EL (cell line): ENCODE data around the gene DLG2.

Source experiments
- DNase-seq: peaks from one replicate; pipeline ENCODE4 v3.0.0-alpha.2; 2016

The DLG2 gene

DNA sequence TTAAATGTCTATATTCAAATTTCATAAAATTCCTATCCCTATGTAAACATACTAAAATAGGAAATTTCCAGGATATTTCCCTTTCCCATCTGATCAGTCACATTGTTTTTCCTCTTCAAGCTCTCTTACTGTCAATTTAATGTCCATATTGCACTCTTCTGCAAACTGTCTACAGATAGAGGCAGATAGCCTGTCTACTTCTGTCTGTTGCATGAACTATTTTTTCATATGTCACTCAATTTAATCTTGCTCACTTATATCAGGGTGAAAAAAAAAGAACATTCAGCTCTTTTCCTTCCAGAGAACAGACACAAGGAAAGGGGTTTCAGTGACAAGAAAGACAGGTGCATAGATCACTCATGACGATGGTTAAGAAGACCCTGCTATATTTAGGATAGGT is 1327.1 kb downstream of the DLG2 start:
- DNase-seq, result no peak

DNA sequence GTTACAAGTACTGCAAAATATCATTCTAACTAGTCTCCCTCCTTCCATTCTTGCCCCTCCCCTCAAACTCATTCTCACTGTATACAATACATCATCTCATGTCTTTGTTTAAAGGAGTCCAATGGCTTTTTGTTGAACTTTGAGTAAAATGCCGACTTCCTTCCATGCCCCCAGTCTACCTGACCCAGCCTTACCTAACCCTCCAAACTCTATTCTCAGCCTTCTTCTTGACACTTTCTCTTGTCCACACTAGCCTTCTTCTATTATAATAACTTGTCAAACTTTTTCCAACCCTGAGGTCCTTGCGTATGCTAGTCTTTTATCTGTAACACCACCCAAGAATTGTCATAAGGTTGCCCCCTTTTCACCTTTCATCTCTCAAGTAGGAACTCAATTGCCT is 1329.6 kb downstream of the DLG2 start:
- DNase-seq, result no peak

GRCh38 chr11:84295815-84296214 is 1331.3 kb downstream of the DLG2 start:
- no peak for DNase-seq

DNA sequence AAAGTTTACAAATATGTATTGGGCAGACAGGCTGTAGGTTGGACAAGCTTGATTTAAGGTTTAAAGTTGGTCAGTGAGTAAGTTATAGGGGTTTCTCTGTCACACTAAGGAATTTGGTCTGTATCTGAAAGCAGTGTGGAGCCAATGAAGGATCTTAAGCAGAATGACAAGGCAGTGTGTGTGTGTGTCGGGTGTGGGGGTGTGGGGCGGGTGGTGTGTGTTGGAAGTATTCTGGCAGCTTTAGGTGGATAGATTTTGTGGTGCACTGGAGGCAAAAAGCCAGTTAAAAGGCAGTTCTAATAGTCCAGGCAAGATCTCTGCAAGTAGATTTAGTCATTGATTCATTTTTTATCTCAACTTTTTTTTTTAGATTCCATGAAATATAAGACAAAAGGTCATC is 1334.2 kb downstream of the DLG2 start:
- no peak for DNase-seq

DNA sequence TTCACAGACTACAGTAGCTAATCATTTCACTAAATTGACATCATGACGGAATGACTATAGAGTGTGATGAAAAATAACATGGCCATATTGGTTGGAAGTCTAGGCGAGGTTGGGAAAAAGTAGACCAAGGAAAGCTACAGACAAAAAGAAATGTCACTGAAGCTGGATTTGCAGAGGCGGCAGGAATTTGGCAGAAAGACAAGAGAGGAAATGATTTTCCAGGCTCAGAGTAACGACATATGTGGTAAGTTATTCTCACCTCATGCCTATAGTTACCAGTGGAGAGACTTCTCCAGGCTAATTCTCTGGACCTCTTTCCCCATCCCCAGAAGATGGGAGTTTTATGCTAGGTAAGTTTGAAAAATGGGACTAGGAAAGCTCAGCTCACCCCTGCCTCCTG is 1335.1 kb downstream of the DLG2 start:
- DNase-seq, result no peak

DNA sequence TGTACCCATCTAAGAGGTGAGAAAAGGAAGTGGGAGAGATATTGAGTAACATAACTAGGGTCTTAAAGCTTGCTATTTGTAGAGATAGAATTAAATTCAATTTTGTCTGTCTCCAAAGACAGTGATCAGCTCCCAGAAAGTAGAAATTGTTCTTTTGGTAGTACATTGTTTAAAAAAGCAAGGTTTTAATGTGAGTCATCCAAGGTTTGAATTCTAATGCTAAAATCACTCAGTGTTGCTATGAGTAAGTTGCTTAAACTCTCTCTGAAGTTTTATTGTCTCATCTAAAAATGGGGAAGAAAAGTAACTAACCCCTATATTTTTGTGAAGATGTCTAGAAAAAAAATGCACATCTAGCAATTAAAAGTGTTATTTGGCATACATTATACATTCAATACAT is 1336.5 kb downstream of the DLG2 start:
- DNase-seq, result no peak

DNA sequence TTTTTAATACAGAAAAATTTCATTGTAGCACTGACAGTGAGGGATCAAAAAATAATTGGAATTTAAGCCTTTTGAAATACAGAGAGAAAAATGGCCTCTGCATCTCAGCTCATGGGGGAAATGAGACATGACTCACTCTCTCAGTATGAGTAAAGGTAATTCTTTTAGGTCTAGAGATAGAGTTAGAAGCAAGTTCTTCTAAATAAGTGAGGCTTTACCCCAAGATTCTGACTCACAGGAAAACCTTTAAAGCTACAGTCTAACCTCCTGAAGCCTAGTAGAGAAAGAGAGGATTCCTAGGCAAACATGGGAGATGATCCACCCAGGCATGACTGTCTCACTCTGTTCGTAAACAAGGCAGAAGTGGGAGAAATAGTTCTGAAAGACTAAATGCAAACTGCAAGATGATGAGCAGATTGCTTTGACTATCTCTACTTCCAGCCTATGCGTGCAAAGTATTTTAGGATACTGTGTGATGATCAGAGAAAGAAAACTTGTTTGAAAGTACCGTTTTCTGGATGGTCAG is 1337.7 kb downstream of the DLG2 start:
- DNase-seq, result no peak

DNA sequence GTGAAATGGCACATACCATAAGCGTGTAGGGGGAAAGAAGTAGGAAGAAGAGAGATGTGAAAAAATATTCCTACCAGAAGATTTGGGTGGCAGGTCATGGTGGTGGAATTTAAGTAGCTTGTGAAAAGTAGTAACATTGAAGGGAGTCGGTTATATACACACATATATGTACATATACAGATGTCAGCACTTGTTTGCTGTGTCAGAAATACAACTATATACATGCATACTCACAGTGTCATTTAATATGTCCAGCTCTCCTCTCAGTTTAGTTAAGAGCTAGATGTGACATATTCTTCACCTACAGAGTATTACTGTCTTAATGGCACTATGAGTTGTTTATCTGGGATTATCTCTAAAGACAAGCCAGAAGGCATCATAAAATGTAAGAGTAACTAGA is 1353.6 kb downstream of the DLG2 start:
- DNase-seq, result no peak

DNA sequence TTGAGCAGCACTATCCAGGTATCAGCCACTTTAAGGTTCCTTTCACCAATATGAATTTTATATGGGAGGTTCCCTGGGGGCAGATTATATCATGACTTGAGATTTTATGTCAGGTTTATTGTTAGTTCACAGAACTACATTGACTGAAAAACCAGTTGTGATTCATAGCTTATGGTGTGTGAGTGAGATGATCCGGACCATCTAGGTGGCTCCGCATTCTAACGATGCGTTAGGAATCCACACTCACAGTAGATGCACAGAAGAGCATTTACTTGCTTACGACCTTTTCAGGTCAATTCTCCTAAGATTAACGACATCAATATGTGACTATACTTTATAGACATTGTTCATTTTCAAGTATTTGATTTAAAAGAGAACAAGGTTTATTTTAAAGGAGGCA is 1356.7 kb downstream of the DLG2 start:
- no peak for DNase-seq

DNA sequence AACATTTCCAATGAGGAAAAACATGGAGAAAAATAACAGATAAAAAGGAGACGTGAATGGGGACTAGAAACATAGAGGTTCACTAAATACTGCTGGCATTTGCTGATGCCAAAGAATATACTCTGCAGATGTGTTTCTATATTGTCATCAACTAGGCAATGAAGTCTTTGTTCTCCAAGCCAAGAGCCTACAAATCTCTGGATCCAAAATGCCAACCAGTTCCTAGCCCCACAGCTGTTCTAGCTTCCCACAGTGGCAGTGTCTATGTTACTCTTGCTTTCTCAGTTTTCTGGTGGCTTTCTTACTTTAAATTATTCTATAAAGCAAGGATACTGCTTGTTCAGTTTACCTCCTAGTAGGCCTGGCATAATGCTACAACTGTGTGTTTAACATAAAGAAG is 1363.1 kb downstream of the DLG2 start:
- DNase-seq, result no peak

DNA sequence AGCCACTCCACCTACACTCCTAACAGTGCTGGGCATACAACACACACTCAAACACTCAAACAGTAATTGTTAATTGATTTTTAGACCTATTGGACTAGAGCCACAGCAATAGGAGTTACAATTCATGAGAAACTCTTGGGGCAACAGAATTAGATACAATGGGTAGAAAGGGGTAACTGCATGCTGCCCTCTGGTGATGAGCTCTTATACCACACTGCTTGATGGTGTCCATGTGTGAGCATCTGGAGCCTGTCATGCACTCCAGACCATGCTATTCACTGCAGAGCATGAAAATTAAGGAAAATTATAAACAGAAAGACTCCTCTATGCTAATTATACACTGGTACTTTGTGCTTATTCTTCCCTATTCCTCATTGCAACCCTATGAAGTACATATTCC is 1365.4 kb downstream of the DLG2 start:
- no peak for DNase-seq

GRCh38 chr11:84260862-84261261 is 1366.3 kb downstream of the DLG2 start:
- DNase-seq, result no peak

- no peak for DNase-seq
Observed at GRCh38 chr11:84256618-84257017, 1370.5 kb downstream of the DLG2 start.

DNA sequence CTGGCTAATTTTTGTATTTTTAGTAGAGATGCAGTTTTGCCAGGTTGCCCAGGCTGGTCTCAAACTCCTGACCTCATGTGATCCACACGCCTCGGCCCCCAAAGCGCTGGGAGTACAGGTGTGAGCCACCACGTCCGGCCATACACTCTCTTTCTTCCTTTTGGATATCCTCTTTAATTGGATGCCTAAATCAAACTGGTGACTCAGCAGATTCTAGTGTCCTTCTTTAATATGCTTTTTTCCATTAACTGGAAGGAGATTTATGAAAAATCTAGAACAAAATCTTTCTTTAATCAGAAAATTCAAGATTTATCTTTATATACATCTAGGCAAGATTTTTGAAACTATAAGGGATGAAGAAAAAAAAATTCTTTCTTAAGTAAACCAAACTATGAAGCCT is 1371.7 kb downstream of the DLG2 start:
- DNase-seq, result no peak

GRCh38 chr11:84250834-84251613 is 1376.1 kb downstream of the DLG2 start:
- no peak for DNase-seq

DNA sequence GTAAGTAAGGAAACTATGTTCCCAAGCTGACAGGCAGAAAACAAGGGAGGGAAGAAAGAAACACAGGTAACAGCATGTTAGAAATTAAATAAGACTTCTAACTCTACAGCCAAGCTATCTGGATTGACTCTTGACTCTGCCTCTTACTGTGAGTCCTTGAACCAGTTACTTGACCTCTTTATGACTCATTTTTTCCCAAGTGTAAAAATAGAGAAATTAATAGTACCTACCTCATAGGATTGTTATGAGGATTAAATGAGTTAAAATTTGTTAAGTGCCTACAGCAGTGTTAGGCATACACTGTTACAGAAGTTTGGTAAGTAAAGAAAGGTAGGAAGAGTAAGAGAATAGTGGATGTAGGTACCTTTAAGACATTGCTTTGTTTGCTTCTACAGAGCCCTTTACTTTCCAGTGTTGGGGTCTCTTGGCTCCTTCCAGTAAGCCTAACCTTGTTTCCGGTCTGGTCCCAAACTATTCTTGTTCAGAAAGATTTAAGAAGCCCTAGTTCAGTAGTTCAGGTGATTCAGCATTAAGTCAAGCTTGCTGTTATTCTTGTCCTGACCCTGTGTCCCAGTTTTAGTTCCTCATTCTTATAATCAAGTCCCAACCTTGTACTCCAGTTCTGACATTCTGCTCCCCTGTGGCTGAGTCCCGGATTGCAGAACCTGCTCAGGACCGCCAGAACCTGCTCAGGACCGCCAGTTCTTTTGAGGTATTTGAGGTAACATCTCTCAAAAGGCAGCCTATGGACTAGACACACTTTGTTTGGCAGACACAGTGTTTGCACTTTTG is 1377.6 kb downstream of the DLG2 start:
- DNase-seq, result no peak

DNA sequence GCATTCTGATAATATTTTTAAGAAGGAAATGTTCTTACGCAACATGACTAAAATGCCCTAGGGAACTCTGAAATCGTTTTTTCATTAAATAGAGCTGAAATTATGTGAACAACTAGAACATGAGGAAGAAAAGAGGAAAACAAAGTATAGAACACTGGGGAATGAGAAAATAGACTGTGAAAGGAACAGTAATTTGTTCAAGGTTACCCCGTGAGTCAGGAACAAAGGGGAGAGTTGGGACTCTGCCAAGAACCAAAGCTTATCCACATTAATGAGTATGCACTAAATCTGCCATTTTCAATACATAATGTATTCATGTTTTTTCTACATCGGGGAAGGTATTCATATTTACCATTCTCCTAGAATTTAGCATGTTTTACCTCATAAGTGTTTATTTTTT is 1379.2 kb downstream of the DLG2 start:
- no peak for DNase-seq

DNA sequence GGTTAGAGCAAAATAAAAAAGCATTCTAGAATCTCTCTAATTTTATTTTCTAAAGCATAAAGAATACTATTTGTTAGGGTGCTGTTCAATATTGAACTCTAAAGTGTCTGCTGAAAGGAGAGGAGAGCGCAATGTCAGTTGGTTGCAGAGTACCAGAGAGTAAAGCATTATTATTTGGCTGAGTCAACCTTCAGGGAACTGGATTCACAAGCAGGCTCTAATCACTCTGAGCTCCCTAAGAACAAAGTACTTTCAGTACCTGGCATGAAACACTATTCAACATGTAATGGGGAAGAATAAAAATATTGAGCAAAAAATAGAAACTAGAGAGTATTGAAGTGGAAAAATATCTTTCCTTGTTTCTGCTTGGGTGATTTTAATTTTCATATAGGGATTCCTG is 1380.0 kb downstream of the DLG2 start:
- no peak for DNase-seq

- DNase-seq, result no peak
Observed at GRCh38 chr11:84243629-84244263, 1383.4 kb downstream of the DLG2 start.

DNA sequence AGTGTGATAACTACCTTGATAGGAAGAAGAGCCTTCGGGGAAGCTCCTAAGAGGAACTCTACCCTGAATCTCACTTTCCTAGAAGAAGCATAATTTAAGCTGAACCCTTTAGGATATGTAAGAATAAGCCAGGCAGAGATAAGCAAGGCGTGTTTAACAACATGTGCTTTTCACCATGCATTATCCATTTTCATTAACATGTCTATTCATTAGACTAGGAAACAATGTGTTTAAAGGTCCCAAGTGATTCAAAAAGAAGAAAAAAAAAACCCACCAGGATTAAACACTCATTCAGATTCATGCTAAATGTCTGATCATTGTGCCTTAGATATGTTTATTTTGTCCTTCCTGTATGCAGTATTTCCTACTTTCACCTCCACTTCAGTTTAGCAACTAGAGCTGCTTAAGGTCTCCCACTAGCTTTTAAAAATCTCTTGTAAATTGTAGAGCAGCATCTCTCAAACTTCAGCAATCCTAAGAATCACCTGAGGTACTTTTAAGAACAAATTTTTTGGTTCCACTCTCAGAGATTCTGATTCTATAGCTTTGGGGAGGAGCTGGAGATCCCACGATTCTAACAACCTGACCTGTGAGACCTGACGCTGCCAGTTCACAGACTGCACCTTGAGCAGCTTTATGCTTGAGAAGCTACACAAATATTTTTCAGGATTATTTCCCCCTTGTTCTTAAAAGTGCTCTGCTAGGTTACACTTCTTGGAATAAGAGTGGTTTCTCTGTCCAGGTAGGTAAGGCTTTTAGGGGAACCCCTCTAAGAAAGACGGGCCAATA is 1385.6 kb downstream of the DLG2 start:
- no peak for DNase-seq

GRCh38 chr11:84240847-84241246 is 1386.3 kb downstream of the DLG2 start:
- no peak for DNase-seq

DNA sequence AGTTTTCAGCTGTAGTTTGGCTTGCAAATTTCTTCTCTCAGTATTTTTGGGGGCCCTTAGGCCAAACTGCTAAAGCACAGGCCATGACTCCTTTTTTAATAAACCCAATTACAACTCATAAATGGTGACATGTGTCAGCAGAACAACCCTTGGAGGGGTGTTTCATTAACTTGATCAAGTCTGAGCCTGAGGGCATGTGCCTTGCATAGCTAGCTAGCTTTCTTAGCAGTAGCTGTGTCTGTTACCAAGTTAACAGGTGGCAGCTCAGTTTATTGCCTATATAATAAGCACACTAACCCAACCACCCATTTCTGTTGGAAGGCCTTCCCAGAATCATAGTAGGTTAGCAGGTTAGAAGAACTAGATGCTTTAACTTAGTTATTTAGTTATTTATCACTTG is 1390.7 kb downstream of the DLG2 start:
- DNase-seq, result no peak
